Naive thymus-derived CD8-positive, alpha-beta T cell (primary cell): ENCODE results near the gene C2CD3. TPM values are rescaled to one million over a fixed set of nuclear protein-coding genes. Genes with fewer than 3 reads are reported as not detected.
"Not testable (repeated sequence)": the region's sequence is repeated elsewhere in the genome, so short reads cannot be mapped to it uniquely, and the experiment has no call there.

Source experiments
- ATAC-seq, 2 donors: fragments of 150-1000 bp; cut with Tn5 transposase in 1 of 2; sonication (Bioruptor Pico), chemical (Tn5 transposase) in 1 of 2; 1 replicate in 1 of 2; 2 replicates in 1 of 2; pipeline ENCODE4 v1.10.0; 2021; ENCODE audit warnings: mild to moderate bottlenecking in 2 of 2, moderate library complexity in 2 of 2
- POLR2A ChIA-PET: fragments of 350-600 bp; sonication (Branson Sonifier 250); formaldehyde crosslinking; loops from one replicate; lab custom pipeline; 2021; ENCODE audit warnings: antibody characterized with exemption; lab: Charles Lee
- DNase-seq, 10 donors: peaks; one replicate each; pipeline versions ENCODE4 v3.0.0 to v3.0.0-alpha.2; 2020 to 2022
- H3K27ac Mint-ChIP-seq, 10 donors: one replicate each; pipeline ENCODE4 v1.8.0; 2020 to 2022; ENCODE audit warnings: mild to moderate bottlenecking in 10 of 10, mixed read lengths in 10 of 10, moderate library complexity in 4 of 10, inconsistent platforms in 1 of 10
- H3K27me3 Mint-ChIP-seq, 5 donors: one replicate each; pipeline ENCODE4 v1.8.0; 2021 to 2022; ENCODE audit warnings: mixed read lengths in 5 of 5
- H3K36me3 Mint-ChIP-seq, 3 donors: one replicate each; pipeline ENCODE4 v1.8.0; 2020 to 2022; ENCODE audit warnings: mixed read lengths in 3 of 3, mild to moderate bottlenecking in 2 of 3, inconsistent platforms in 1 of 3
- H3K4me1 Mint-ChIP-seq, 4 donors: one replicate each; pipeline ENCODE4 v1.8.0; 2021 to 2022; ENCODE audit warnings: mixed read lengths in 4 of 4
- H3K4me3 Mint-ChIP-seq, 10 donors: one replicate each; pipeline ENCODE4 v1.8.0; 2020 to 2022; ENCODE audit warnings: mild to moderate bottlenecking in 10 of 10, mixed read lengths in 10 of 10, moderate library complexity in 6 of 10, inconsistent platforms in 1 of 10
- H3K9me3 Mint-ChIP-seq, 9 donors: one replicate each; pipeline ENCODE4 v1.8.0; 2020 to 2022; ENCODE audit warnings: mixed read lengths in 9 of 9, mild to moderate bottlenecking in 3 of 9, inconsistent platforms in 1 of 9, moderate library complexity in 1 of 9
- polyA plus RNA-seq, 3 donors: library from polyadenylated mRNA; unstranded; fragments of 300-500 nt; fragmentation: Illumina TruSeq; gene quantifications; one replicate each; pipeline ENCODE4 v1.2.3, GENCODE V29; 2021
- total RNA-seq, 8 experiments: library from RNA in 2 of 8; stranded (reverse) in 2 of 8; gene quantifications; one replicate each; pipeline ENCODE4 v1.2.3 and lab custom pipeline; 2021 to 2026

Gene C2CD3
- total and polyA plus RNA-seq, 5 experiments from 2014 or later: 4.1 to 42.5 (median 12.1) TPM

DNA sequence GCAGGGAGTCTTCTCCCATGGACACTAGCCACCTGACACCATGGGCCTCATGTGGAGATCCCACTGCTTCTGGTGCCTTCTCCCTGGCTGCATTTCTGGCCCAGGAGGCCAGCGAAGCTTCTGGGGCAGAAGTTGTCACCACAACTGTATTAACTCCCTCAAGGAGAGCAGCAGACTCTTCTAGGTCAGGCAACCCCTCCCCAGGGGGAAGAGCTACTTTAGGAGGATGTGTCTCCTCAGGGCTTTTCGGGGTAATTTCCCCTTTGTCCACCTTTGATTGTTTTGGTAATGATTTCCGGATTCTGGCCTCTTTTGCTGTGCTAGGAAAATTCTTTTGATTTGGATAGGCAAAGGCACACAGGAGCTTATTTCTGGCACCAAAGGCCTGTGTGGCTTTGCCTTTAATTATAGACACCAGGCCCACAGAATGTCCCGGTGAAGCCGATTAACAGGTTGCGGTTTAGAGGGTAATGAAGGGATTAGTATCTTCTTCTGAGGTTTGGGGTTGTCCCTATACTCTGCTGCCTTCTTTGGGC lies 179.3 kb downstream of the C2CD3 start:
- ATAC-seq (no peak), DNase-seq (peak in 1 of 10 donors; percentile 41)
- H3K9me3 Mint-ChIP-seq: no peaks in the 10 kb centered on the region
- POLR2A ChIA-PET: interaction anchor here (1.4 to 17.2 kb wide), 4 partner anchors 9 to 16 kb away, joined by 3 to 1033 read pairs (median 58); partner anchors contain the start of genes UCP2 and UCP3
- peaks cover 10 to 63% (median 40%) of the 10 kb centered on the region in 4 donors for H3K4me1 Mint-ChIP-seq
- no peaks in the 10 kb centered on the region for H3K36me3 Mint-ChIP-seq
- H3K27me3 Mint-ChIP-seq: no peaks in the 10 kb centered on the region
- peak overlapping the region in 9 of 10 donors; percentile 65 to 100 (median 94) for H3K27ac Mint-ChIP-seq
- H3K4me3 Mint-ChIP-seq: no peak overlapping the region

GRCh38 chr11:73990730-73991129 lies 180.1 kb downstream of the C2CD3 start:
- no peak for DNase-seq
- Mint-ChIP-seq H3K36me3 (no peaks in the 10 kb centered on the region), H3K4me1 (peaks cover 6 to 57% (median 33%) of the 10 kb centered on the region in 4 donors), H3K9me3 (no peaks in the 10 kb centered on the region), H3K27me3 (no peaks in the 10 kb centered on the region), H3K4me3 (peak overlapping the region in 3 of 10 donors; percentile 32 to 54 (median 50)), H3K27ac (peak overlapping the region in 9 of 10 donors; percentile 32 to 100 (median 94))
- POLR2A ChIA-PET: interaction anchor here (7.4 to 17.2 kb wide), 2 partner anchors 13 to 14 kb away, joined by 105 to 1033 read pairs; partner anchors contain the start of gene UCP2
- no peak for ATAC-seq

- Mint-ChIP-seq H3K27me3 (no peaks in the 10 kb centered on the region), H3K36me3 (no peaks in the 10 kb centered on the region), H3K27ac (no peak overlapping the region), H3K4me1 (peaks cover 3 to 51% (median 23%) of the 10 kb centered on the region in 4 donors), H3K9me3 (no peaks in the 10 kb centered on the region), H3K4me3 (no peak overlapping the region)
- POLR2A ChIA-PET: interaction anchor here (0.9 to 24.6 kb wide), 4 partner anchors 9 to 21 kb away, joined by 3 to 1033 read pairs (median 784); partner anchors contain the start of gene UCP2
- ATAC-seq (no peak), DNase-seq (no peak)
Observed at GRCh38 chr11:73989156-73989555, 181.6 kb downstream of the C2CD3 start.

DNA sequence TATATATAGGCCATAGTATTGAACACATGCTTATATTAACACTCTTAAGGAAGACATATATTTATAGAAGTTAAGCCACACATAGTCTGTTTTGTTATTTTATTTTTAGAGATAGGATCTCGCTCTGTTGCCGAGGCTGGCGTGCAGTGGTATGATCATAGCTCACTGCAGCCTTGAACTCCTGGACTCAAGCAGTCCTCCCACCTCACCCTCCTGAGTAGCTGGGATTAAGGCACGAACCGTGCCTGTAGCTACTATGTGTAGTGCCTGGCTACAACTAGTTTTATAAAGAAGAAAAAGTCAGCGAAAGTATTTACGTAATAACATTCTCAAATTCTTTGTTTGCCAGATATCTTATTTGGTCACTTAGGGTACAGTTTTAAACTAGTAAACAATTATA lies 182.6 kb downstream of the C2CD3 start:
- Mint-ChIP-seq H3K27ac (peak overlapping the region in 1 of 10 donors; percentile 86), H3K9me3 (no peaks in the 10 kb centered on the region), H3K36me3 (no peaks in the 10 kb centered on the region), H3K27me3 (no peaks in the 10 kb centered on the region), H3K4me1 (peaks cover 11 to 52% (median 31%) of the 10 kb centered on the region in 4 donors), H3K4me3 (no peak overlapping the region)
- POLR2A ChIA-PET: interaction anchor here (0.9 to 24.6 kb wide), 3 partner anchors 8 to 20 kb away, joined by 3 to 1033 read pairs (median 534); no protein-coding TSS in a partner anchor
- ATAC-seq (no peak), DNase-seq (no peak)

DNA sequence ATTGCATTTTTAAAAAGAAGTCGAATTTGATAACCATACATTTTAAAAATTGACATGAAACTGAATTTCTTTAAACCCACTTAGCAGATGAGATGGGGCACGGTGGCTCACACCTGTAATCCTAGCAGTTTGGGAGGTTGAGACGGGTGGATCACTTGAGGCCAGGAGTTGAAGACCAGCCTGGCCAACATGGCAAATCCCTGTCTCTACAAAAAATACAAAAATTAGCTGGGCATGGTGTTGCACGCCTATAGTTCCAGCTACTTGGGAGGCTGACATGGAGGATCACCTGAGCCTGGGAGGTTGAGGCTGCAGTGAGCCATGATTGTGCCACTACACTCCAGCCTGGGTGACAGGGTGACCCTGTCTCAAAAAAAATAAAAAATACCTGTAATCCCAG lies 185.1 kb downstream of the C2CD3 start:
- Mint-ChIP-seq H3K27ac (peak overlapping the region in 5 of 10 donors; percentile 37 to 98 (median 63)), H3K4me1 (peaks cover 16 to 41% (median 21%) of the 10 kb centered on the region in 4 donors), H3K36me3 (peaks cover 14 to 21% (median 21%) of the 10 kb centered on the region in 3 donors)
- not testable (repeated sequence) for DNase-seq, H3K9me3 Mint-ChIP-seq, H3K4me3 Mint-ChIP-seq, H3K27me3 Mint-ChIP-seq, ATAC-seq
- POLR2A ChIA-PET: interaction anchor here (14.0 to 24.6 kb wide), 2 partner anchors 12 to 17 kb away, joined by 534 to 1033 read pairs; no protein-coding TSS in a partner anchor

GRCh38 chr11:73983741-73984538 lies 186.9 kb downstream of the C2CD3 start:
- H3K9me3 Mint-ChIP-seq: peaks cover 0 to 2% (median 0%) of the 10 kb centered on the region in 9 donors
- peaks cover 26 to 37% (median 28%) of the 10 kb centered on the region in 3 donors for H3K36me3 Mint-ChIP-seq
- H3K4me1 Mint-ChIP-seq: peaks cover 22 to 51% (median 32%) of the 10 kb centered on the region in 4 donors
- H3K27ac Mint-ChIP-seq: peak overlapping the region; percentile 98 to 100 (median 100)
- POLR2A ChIA-PET: interaction anchor here (0.7 to 24.6 kb wide), 4 partner anchors 14 to 797 kb away, joined by 3 to 1033 read pairs (median 493); partner anchors contain the start of gene UCP3
- H3K27me3 Mint-ChIP-seq: no peaks in the 10 kb centered on the region
- DNase-seq: peak in 2 of 10 donors; percentile 42 to 55
- H3K4me3 Mint-ChIP-seq: peak overlapping the region; percentile 95 to 100 (median 99)
- no peak for ATAC-seq

DNA sequence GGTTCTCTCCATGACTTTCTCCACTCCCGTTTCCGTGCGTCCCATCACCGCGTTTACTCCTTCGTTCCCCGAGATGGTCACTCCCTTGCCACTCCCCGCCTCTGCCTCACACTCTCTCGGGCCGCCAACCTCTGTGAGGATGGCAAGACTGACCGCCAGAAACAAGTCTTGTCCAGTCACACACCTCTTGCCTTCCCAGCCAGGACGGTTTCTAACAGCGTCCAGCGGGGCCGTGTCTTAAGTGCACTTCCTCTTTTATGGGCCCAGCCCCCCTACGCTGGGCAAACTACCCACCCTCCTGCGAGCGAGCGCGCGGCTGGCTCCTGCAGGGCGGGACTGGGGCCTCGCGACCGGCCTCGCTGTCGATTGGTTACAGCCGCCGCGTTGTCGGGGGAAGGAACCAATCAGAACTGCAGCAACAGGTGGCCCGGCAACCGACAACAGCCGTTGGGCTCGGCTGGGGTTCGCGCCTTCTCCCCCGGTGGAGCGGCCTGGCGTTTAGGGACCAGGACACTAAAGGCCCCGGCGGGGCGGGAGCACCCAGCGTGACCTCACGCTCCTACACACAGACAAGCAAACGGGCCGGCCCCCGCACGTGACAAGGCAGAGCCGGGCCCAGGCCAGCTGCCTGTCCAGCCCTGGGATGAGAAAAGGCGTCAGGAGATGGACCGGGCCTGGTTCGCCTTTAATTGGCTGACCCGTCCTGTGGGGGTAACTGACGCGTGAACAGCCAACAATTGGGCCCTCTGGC lies 187.6 kb downstream of the C2CD3 start:
- peaks cover 0 to 2% (median 0%) of the 10 kb centered on the region in 9 donors for H3K9me3 Mint-ChIP-seq
- ATAC-seq (peak; percentile 70 to 75), DNase-seq (peak; percentile 86 to 97 (median 92))
- H3K4me3 Mint-ChIP-seq: peak overlapping the region; percentile 95 to 100 (median 99)
- peaks cover 26 to 59% (median 39%) of the 10 kb centered on the region in 4 donors for H3K4me1 Mint-ChIP-seq
- H3K36me3 Mint-ChIP-seq: peaks cover 28 to 45% (median 36%) of the 10 kb centered on the region in 3 donors
- peak overlapping the region; percentile 98 to 100 (median 100) for H3K27ac Mint-ChIP-seq
- POLR2A ChIA-PET: interaction anchor here (0.7 to 24.6 kb wide), 5 partner anchors 15 to 797 kb away, joined by 3 to 1033 read pairs (median 452); partner anchors contain the start of gene UCP3
- no peaks in the 10 kb centered on the region for H3K27me3 Mint-ChIP-seq

DNA sequence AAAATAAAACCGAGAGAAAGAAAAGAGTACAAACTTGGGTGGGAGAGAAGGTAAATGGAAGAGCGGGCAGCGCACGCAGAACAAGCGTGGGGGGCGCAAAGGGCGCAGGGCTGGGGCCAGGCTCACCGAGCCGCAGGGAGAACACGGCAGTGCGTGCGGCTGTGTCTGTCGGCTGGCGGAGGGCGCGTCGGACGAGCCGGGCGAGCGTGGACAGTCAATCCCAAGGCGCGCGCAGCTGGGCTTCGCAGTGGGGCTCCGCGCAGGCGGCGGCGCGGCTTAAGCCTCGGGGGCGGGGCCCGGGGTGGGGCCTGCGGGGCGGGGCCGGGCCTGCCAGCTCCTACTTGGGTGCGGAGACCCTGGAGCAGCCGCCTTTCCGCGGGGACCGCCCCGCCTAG lies 188.2 kb downstream of the C2CD3 start, which contains the start of gene UCP2:
TSS of gene UCP2 (minus strand) at position 249 of the 395 bp plus-strand sequence. CDS start 4,465 bp downstream, outside the sequence.
- peaks cover 28 to 50% (median 39%) of the 10 kb centered on the region in 3 donors for H3K36me3 Mint-ChIP-seq

DNA sequence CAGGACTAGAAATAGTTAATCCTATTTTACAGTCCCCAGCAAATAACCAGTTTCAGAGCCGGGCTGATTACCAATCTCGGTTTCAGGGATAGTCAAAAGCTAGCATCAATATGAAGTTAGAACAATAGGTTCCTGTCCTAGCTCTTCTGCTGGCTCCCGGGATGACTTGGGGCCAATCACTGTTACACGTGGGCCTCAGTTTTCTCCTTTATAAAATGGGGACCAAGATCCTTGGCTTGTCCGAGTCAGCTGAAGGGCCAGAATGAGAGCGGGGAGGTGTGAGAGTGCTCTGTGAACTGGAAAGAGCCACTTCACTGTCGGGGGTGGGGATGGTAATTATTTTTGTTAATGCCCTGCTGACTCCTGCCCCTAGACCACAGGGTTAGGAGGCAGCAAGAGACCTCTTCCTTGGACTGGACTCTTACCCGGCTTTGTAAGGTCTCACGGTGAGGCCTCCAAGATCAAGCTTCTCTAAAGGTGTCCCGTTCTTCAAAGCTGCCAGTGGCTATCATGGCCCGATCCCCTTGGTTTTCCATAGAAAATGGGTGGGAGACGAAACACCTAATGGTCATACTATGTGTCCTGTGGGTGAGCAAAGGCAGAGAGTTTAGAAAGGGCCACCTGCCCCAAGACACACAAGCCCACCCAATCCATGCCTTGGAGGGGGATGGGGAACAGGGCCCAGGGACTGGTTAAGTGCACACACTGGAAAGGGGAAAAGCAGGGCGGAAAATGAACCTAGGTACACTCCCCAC lies 189.6 kb downstream of the C2CD3 start:
- no peak for ATAC-seq

More for the DNA sequence above, 188.2 kb downstream of the C2CD3 start, which contains the start of gene UCP2:
- Mint-ChIP-seq H3K27me3 (no peaks in the 10 kb centered on the region), H3K27ac (peak within 1 kb of the TSS; percentile 98 to 100 (median 100)), H3K4me3 (peak within 1 kb of the TSS; percentile 95 to 100 (median 99)), H3K9me3 (peaks cover 0 to 2% (median 0%) of the 10 kb centered on the region in 9 donors), H3K4me1 (peaks cover 26 to 65% (median 45%) of the 10 kb centered on the region in 4 donors)
- DNase-seq (peak in 9 of 10 donors; percentile 76 to 90 (median 80)), ATAC-seq (peak; percentile 55 to 60)
- POLR2A ChIA-PET: interaction anchor here (1.0 to 24.6 kb wide), 5 partner anchors 14 to 67 kb away, joined by 3 to 1033 read pairs (median 452); partner anchors contain the start of gene UCP3

DNA sequence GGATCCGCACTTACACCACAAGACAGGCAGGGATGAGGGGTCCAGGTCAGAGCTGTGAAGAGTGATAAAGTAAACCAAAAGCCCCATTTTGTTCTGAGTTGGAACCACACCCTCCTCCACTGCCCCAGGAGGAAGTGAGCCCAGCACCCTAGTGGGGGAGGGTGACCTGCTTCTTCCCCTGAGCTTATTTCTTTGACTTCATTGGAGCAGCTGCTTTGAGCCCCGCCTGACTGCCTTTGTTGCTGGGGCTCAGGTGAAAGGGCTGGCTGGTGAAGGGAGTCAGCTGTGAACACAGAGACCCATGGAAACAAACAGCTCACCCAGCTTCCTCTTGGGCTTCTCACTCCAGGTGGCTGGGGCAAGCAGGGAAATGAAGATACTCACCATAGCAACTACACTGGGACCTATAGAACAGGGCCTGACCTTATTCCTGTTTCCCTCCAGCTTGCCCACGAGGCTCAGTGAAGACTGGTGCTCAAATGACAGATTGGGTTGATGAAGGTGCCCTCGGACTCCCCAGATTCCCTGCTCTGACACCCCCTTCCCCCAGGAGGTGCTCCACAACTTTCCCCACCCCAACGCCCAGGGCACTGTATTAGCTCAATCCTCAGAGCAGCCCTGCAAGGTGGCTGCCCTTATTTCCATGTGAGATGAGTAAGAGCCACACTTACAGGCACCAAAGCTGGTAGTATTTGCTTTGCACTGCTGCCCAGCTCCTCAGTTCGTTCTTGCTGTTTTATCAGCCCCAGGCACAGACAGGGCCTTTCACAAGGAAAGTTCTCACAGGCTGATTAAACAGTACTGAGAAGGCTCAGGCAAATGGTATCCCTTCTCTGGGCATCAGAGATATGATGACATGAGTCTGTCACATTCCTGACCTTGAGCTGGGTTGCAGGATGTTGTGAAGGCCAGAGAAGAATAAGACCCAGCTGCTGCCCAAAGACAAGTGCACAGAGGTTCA lies 190.5 kb downstream of the C2CD3 start:
- H3K4me1 Mint-ChIP-seq: peaks cover 42 to 78% (median 67%) of the 10 kb centered on the region in 4 donors
- ATAC-seq (peak; percentile 59 to 68), DNase-seq (peak; percentile 56 to 96 (median 86))
- H3K4me3 Mint-ChIP-seq: peak overlapping the region; percentile 95 to 100 (median 99)
- H3K9me3 Mint-ChIP-seq: peaks cover 0 to 2% (median 0%) of the 10 kb centered on the region in 9 donors
- no peaks in the 10 kb centered on the region for H3K27me3 Mint-ChIP-seq
- H3K36me3 Mint-ChIP-seq: peaks cover 28 to 74% (median 60%) of the 10 kb centered on the region in 3 donors
- peak overlapping the region; percentile 96 to 100 (median 100) for H3K27ac Mint-ChIP-seq
- POLR2A ChIA-PET: interaction anchor here (0.8 to 24.6 kb wide), 13 partner anchors 8 to 614 kb away, joined by 3 to 1033 read pairs (median 4); partner anchors contain the start of genes C2CD3, PPME1 and UCP3

More for the DNA sequence above, 189.6 kb downstream of the C2CD3 start:
- Mint-ChIP-seq H3K4me1 (peaks cover 35 to 74% (median 57%) of the 10 kb centered on the region in 4 donors), H3K27ac (peak overlapping the region; percentile 96 to 100 (median 100)), H3K9me3 (peaks cover 0 to 2% (median 0%) of the 10 kb centered on the region in 9 donors), H3K4me3 (peak overlapping the region; percentile 95 to 100 (median 99)), H3K36me3 (peaks cover 28 to 64% (median 52%) of the 10 kb centered on the region in 3 donors), H3K27me3 (no peaks in the 10 kb centered on the region)
- DNase-seq: no peak
- POLR2A ChIA-PET: interaction anchor here (0.9 to 24.6 kb wide), 6 partner anchors 13 to 59 kb away, joined by 3 to 1033 read pairs (median 229); partner anchors contain the start of gene UCP3
